T-helper 2 cell (primary cell): ENCODE data around the gene PRR14.
"Not testable (repeated sequence)": the region's sequence is repeated elsewhere in the genome, so short reads cannot be mapped to it uniquely, and the experiment has no call there.

Experiments
- DNase-seq, 5 experiments: peaks; one replicate each; pipeline versions ENCODE4 v3.0.0 to v3.0.0-alpha.2; 2012 to 2022

Gene PRR14

GRCh38 chr16:30632454-30632853, 18.3 kb upstream of the PRR14 start:
- not testable (repeated sequence) for DNase-seq

DNA sequence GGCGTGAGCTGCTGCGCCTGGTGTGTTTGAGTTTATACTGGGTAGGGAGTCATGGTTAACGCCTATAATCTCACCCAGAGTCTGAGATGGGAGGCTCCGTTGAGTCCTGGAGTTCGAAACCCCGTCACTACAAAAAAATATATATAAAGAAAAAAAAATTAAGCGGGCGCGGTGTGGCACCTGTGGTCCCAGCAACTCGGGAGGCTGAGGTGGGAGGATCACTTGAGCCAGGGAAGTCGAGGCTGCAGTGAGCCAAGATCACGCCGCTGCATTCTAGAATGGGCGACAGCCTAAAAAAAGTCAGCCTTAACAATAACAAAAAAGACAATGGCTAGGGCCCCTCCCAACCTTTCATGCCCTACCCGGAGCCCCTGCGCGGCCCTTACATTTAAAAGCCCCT, 17.2 kb upstream of the PRR14 start:
- DNase-seq: no peak

DNA sequence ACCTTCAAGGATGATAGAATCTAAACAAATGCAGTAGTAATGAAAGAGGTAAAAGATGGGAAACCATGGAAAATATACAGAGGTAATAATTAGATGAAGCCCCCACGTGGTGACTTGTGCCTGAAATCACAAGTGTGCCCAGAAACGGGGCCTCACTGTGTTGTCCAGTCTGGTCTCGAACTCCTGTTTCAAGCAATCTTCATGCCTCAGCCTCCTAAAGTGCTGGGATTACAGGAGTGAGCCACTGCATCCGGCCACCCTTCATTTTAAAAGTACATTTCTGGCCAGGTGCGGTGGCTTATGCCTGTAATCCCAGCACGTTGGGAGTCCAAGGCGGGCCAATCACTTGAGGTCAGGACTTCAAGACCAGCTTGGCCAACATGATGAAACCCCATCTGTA, 14.2 kb upstream of the PRR14 start:
- DNase-seq: no peak

DNA sequence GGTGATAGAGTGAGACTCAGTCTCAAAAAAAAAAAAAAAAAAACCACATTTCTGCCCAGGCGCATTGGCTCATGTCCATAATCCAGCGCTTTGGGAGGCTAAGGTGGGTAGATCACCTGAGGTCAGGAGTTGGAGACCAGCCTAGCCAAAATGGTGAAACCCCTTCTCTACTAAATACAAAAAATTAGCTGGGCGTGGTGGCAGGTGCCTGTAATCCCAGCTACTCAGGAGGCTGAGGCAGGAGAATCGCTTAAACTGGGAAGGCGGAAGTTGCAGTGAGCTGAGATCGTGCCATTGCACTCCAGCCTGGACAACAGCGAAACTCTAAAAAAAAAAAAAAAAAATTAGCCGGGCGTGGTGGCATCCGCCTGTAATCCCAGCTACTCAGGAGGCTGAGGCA, 13.6 kb upstream of the PRR14 start:
- DNase-seq: not testable (repeated sequence)

GRCh38 chr16:30637944-30638343, 12.8 kb upstream of the PRR14 start:
- peak in 1 of 5 experiments; percentile 57 for DNase-seq

DNA sequence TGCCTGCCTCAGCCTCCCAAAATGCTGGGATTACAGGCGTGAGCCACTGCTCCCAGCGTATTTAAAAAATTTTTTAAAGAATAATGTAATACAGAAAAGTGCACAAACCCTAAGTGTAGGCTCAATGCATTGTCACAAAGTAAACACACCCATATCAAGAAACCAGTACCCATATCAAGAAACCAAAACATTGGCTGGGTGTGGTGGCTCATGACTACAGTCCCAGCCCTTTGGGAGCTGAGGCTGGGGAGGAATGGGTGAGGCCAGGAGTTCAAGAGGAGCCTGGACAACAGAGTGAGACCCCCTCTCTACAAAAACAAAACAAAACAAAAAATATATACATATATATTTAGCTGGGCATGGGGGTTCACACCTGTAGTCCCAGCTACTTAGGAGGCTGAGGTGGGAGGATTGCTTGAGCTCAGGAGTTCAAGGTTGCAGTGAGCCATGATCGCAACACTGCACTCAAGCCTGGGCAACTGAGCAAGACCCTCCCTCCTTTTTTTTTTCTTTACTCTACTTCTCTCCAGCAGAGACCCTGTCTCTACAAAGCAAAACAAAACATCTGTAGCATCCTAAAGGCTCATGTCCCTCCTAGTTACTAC, 9.3 kb upstream of the PRR14 start:
- DNase-seq: no peak

- DNase-seq: no peak
These were observed 6.4 kb upstream of the PRR14 start for GRCh38 chr16:30644334-30644830.

GRCh38 chr16:30645727-30646126, 5.0 kb upstream of the PRR14 start:
- no peak for DNase-seq

DNA sequence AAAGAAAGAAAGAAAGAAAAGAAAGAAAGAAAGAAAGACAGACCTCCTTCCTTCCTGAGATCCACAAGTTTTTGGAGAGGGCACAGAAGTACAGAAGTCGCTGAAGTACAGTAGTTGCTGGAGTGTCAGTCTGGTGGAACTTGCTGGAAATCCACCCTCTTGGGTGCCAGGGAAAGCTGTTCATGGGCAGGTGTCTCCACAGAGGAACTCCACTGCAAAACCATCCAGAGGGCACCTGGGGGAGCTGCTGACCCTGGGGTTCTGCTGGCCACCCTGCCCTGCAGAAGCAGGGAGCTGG, 3.5 kb upstream of the PRR14 start:
- DNase-seq: no peak

- DNase-seq: peak in 2 of 5 experiments; percentile 48 to 49
These were observed 913 bp upstream of the PRR14 start for GRCh38 chr16:30649725-30650368.

- DNase-seq: peak; percentile 63 to 90 (median 71)
These were observed 604 bp downstream of the PRR14 start for GRCh38 chr16:30651124-30652004.

GRCh38 chr16:30652005-30652296, 1.2 kb downstream of the PRR14 start:
- DNase-seq: no peak

DNA sequence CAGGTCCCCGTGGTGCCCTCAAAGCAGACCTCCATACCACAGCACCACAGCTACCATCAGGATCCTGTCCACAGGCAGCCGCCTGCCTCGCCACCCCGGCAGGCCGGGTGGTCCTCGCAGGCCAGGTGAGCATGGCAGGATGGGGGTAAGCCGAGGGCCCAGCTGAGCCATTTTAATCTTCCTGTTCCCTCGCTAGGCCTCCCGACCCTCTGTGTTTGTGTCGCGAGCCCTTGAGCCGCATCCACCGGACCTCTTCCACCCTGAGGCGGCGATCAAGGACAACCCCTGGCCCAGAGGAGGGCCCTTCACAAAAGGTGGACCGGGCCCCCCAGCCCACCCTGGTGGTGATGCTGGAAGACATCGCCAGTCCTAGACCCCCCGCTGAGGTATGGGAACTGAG, 2.0 kb downstream of the PRR14 start:
- DNase-seq: no peak

DNA sequence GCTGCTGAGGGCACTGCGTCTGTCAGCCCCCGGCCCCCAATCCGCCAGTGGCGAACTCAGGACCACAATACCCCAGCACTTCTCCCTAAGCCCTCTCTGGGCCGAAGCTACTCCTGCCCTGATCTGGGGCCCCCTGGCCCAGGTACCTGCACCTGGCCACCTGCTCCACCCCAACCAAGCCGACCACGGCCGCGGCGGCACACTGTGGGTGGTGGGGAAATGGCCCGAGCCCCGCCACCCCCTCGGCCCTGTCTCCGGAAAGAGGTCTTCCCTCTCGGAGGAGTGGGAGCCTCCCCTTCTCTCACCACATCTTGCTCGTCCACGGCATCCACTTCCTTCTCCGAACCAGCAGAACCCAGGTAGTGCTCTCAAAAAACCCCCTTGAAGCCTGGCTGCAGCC, 4.1 kb downstream of the PRR14 start:
- no peak for DNase-seq

DNA sequence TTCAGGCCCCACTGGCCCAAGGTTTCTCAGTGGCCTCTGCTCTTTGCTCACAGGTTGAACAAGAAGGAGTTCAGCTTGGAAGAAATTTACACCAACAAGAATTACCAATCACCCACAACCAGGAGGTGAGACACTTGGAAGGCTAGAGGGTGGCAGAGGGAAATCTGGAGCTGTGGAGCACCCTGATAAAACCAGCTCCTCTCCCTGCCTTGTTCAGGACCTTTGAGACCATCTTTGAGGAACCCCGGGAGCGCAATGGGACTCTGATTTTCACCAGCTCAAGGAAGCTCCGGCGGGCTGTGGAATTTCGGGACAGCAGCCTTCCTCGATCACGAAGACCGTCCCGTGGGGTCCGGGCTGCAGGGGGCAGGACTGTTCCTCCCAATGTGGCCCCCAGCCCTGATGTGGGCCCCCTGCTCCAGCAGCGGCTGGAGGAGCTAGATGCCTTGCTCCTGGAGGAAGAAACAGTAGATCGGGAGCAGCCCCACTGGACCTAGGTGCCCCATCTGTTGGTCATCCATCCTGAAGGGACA, 5.1 kb downstream of the PRR14 start:
- DNase-seq: no peak

DNA sequence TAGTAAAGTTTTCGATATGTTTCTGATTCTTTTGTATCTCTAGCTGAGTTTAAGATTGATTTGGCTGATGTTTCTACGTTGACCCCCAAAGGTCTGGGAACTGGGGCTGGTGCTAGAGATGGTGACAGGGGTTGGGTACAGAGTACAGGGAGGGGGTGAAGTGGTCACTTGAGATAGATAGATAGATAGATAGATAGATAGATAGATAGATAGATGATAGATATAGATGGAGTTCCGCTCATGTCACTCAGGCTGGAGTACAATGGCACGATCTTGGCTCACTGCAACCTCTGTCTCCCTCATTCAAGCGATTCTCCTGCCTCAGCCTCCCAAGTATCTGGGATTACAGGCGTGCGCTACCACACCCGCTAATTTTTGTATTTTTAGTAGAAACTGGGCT, 5.6 kb downstream of the PRR14 start:
- no peak for DNase-seq

DNA sequence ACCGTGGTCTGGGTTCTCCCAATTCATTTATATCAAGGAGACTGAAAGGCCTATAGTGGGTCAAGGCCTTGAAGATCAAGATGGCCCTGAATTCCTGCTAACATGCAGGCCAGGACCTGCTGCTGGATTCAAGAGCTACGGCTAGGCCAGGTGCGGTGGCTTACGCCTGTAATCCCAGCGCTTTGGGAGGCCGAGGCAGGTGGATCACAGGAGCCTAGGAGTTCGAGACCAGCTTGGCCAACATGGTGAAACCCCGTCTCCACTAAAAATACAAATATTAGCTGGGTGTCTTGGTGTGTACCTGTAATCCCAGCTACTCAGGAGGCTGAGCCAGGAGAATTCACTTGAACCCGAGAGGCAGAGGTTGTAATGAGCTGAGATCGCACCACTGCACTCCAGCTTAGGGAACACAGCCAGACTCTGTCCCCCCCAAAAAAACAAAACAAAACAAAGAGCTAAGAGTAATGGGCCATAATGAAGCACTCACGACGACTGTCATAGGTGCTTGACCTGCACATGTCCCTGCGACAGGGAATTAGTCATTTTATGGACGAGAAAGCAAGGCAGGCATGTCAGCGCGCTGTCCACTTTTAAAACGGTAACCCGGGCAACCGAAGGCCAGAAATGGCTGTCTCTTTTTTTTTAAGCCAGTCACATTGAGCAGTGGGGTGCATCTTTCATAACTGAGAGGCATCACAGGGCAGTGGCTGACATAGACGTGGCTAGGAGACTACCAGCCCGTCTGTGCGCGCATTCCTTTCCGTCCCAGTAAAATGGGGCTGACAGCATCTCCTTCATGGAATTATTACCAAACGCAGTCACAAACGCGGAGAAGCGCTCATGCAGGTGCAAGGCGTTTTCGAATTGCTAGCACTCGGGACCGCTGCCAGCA, 6.5 kb downstream of the PRR14 start:
- no peak for DNase-seq

- peak; percentile 99 to 100 (median 100) for DNase-seq
These were observed 7.3 kb downstream of the PRR14 start, which contains the start of gene FBRS for GRCh38 chr16:30657866-30658730. TSS of gene FBRS (plus strand) at chr16:30658431. CDS start at chr16:30659519, 1,088 bp downstream.

GRCh38 chr16:30658731-30659506, 8.2 kb downstream of the PRR14 start:
- peak in 2 of 5 experiments; percentile 39 to 98 for DNase-seq
